GM12865 (cell line): ENCODE measurements around the gene RILP.

ENCODE experiments used
- DNase-seq: peaks from one replicate; pipeline ENCODE4 v3.0.0; 2010; ENCODE audit warnings: low read depth
- H3K4me3 ChIP-seq: 2 replicates; pipeline ENCODE4 v1.5.1; 2011; ENCODE audit warnings: mild to moderate bottlenecking, low read depth, low read length, control low read depth
- TF ChIP-seq, protein P1 (sequence below): IDR thresholded peaks from 2 replicates; pipeline ENCODE4 v1.5.1; 2011; ENCODE audit warnings: low read length, control low read depth, low read depth, inconsistent platforms; ENCODE audit not compliant: insufficient read depth; ENCODE audit errors: missing control alignments

RILP gene

GRCh38 chr17:1607971-1608320, 41.7 kb downstream of the RILP start:
- DNase-seq, result peak; percentile 46
- TF ChIP-seq, protein P1, sequence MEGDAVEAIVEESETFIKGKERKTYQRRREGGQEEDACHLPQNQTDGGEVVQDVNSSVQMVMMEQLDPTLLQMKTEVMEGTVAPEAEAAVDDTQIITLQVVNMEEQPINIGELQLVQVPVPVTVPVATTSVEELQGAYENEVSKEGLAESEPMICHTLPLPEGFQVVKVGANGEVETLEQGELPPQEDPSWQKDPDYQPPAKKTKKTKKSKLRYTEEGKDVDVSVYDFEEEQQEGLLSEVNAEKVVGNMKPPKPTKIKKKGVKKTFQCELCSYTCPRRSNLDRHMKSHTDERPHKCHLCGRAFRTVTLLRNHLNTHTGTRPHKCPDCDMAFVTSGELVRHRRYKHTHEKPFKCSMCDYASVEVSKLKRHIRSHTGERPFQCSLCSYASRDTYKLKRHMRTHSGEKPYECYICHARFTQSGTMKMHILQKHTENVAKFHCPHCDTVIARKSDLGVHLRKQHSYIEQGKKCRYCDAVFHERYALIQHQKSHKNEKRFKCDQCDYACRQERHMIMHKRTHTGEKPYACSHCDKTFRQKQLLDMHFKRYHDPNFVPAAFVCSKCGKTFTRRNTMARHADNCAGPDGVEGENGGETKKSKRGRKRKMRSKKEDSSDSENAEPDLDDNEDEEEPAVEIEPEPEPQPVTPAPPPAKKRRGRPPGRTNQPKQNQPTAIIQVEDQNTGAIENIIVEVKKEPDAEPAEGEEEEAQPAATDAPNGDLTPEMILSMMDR, result no peak
- H3K4me3 ChIP-seq, result no peak overlapping the region

DNA sequence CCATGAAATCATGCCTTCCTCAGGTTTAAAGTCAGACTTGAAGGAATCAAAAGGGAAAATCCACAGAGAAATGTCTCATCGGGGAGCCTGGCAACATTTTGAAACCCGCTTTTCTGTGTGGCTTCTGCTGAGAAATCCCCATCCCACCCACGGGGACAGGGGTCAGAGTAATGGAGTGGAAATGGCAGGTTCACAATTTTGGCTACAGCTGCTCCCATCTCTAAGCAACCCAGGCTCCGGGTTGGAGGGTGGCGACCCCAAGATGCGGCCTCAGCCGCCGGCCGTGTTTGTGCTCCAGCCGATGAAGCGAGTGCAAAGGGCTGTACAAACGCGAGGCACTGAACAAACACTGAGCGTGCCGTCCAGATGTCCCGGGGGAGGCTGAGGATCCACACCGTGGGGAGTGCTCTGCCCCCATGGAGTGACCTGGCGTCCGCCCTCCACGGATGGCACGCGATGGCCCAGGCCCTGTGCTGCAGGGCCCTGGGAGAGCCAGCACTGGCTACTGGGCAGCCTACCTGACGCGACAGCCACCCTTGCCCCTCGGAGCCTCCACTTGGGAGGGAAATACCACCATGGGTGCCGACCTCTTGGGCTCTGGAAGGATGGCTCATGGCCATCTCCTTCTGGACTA, 43.2 kb downstream of the RILP start:
- peak; percentile 64 for DNase-seq
- TF ChIP-seq, protein P1, result no peak
- peak overlapping the region; percentile 58 for H3K4me3 ChIP-seq

GRCh38 chr17:1605681-1606351, 43.9 kb downstream of the RILP start:
- H3K4me3 ChIP-seq, result peak overlapping the region; percentile 58
- TF ChIP-seq, protein P1, result no peak
- no peak for DNase-seq

GRCh38 chr17:1604831-1605528, 44.7 kb downstream of the RILP start:
- TF ChIP-seq, protein P1, result no peak
- H3K4me3 ChIP-seq, result no peak overlapping the region
- no peak for DNase-seq

DNA sequence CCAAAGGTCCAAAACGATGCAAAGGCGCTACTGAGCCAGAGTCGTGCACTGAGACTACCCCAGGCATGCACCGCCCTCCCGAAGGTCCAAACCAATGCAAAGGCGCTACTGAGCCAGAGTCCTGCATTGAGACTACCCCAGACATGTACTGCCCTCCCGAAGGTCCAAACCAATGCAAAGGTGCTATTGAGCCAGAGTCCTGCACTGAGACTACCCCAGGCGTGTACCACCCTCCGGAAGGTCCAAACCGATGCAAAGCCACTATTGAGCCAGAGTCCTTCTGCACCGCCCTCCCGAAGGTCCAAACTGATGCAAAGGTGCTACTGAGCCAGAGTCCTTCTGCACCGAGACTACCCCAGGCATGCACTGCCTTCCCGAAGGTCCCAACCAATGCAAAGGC, 48.1 kb downstream of the RILP start:
- no peak for DNase-seq
- no peak overlapping the region for H3K4me3 ChIP-seq
- TF ChIP-seq, protein P1, result no peak

DNA sequence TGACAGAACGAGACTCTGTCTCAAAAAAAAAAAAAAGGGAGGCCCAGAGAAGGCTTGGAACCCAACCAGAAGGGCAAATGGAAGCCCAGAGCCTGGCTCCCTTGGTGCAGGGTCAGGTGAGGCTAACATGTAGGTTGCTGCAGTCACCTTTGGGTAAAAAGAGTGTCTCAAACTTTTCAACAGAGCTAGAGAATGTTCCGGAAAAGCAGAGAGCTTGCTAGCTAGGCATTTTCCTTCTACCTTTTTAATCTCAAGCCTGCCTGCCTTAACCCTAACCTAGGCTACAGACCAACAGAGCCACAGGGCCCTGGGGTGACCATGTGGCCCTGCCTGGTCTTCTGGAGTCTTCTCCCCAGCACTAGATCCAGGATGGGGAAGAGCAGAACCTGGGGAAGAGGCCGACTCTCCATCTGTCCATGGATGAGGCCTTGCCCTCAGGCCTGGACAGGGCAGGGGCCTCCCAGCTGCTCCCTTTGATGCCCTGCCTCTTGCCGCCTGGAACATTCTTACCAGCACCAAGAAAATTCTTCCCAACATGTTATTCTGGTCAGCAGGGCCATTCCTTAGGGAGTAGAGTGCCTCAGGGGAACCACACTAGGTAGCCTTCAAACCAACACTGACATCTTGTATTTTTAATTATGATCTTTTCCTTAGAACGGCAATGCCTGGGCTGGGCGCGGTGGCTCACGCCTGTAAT, 51.1 kb downstream of the RILP start:
- TF ChIP-seq, protein P1, result no peak
- DNase-seq, result no peak
- no peak overlapping the region for H3K4me3 ChIP-seq
